ENCODE measurements around the gene DMD.

DNA sequence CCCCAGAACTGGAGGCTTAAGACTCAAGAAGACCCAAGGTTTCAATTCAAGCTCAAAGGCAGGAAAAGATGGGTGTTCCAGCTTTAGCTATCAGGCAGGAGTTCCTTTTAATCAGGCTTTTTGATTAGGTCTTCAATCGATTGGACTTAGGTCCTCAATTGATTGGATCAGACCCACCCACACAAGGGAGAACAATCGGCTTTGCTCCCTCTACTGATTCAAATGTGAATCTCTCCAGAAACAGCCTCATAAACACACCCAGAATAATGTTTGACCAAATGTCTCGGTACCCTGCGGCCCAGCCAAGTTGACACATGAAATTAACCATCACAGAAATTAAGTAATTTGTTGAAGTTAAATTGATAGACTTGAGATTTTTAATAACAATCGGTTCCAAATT, 1222.4 kb downstream of the DMD start:
- TF ChIP-seq, protein P1, sequence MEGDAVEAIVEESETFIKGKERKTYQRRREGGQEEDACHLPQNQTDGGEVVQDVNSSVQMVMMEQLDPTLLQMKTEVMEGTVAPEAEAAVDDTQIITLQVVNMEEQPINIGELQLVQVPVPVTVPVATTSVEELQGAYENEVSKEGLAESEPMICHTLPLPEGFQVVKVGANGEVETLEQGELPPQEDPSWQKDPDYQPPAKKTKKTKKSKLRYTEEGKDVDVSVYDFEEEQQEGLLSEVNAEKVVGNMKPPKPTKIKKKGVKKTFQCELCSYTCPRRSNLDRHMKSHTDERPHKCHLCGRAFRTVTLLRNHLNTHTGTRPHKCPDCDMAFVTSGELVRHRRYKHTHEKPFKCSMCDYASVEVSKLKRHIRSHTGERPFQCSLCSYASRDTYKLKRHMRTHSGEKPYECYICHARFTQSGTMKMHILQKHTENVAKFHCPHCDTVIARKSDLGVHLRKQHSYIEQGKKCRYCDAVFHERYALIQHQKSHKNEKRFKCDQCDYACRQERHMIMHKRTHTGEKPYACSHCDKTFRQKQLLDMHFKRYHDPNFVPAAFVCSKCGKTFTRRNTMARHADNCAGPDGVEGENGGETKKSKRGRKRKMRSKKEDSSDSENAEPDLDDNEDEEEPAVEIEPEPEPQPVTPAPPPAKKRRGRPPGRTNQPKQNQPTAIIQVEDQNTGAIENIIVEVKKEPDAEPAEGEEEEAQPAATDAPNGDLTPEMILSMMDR (IDR thresholded peaks at IDR 0.05): no peak
- TF ChIP-seq POLR2A (IDR thresholded peaks at IDR 0.05) (no peak), EP300 (IDR thresholded peaks at IDR 0.05) (no peak), POLR2AphosphoS5 (IDR thresholded peaks at IDR 0.05) (no peak)

Measured in sigmoid colon (tissue), 4 donors.